A549 (cell line): Measurements from ENCODE around the gene ANXA9.

Experiments used
- CHD2 ChIP-seq: fragments of 150-350 bp; IDR thresholded peaks from 2 replicates; pipeline ENCODE4 v1.6.1; 2014; ENCODE audit warnings: low read length; ENCODE audit not compliant: partially characterized antibody
- RFX5 ChIP-seq: fragments of 450-650 bp; IDR thresholded peaks from 2 replicates; pipeline ENCODE4 v1.7.1; 2014; ENCODE audit warnings: antibody characterized with exemption, mild to moderate bottlenecking, moderate library complexity
- TF ChIP-seq, protein P1 (sequence below): fragments of >200 bp; sonication (Bioruptor Twin); formaldehyde crosslinking; IDR thresholded peaks from 3 replicates; pipeline ENCODE4 v1.5.1; 2016

DNA sequence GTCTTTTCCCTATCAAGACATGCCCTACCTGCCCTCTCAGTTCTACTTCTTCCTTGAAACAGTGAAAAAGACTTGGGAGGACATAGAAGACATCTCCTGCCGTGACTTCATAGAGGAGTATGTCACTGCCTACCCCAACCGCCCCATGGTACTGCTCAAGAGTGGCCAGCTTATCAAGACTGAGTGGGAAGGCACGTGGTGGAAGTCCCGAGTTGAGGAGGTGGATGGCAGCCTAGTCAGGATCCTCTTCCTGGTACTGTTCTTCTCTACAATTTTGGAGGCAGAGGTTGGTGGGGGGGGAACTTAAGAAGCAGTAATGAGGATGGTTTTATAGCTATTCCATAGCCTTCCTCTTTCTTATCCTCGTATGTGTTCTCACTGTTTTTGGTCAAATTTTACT lies 37.2 kb upstream of the ANXA9 start:
- TF ChIP-seq RFX5 = no peak
- no peak for TF ChIP-seq CHD2
- TF ChIP-seq, protein P1, sequence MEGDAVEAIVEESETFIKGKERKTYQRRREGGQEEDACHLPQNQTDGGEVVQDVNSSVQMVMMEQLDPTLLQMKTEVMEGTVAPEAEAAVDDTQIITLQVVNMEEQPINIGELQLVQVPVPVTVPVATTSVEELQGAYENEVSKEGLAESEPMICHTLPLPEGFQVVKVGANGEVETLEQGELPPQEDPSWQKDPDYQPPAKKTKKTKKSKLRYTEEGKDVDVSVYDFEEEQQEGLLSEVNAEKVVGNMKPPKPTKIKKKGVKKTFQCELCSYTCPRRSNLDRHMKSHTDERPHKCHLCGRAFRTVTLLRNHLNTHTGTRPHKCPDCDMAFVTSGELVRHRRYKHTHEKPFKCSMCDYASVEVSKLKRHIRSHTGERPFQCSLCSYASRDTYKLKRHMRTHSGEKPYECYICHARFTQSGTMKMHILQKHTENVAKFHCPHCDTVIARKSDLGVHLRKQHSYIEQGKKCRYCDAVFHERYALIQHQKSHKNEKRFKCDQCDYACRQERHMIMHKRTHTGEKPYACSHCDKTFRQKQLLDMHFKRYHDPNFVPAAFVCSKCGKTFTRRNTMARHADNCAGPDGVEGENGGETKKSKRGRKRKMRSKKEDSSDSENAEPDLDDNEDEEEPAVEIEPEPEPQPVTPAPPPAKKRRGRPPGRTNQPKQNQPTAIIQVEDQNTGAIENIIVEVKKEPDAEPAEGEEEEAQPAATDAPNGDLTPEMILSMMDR = no peak
